HG03066 (cell line): ENCODE results near the gene CER1.
A peak's percentile ranks its signal among the peaks of the same experiment; 100 is the strongest.

Experiments
- ATAC-seq: cut with Tn5 transposase; IDR thresholded peaks from one replicate; pipeline ENCODE4 v1.9.1; 2021; ENCODE audit warnings: low read depth; ENCODE audit not compliant: unreplicated experiment

The CER1 gene, protein sequence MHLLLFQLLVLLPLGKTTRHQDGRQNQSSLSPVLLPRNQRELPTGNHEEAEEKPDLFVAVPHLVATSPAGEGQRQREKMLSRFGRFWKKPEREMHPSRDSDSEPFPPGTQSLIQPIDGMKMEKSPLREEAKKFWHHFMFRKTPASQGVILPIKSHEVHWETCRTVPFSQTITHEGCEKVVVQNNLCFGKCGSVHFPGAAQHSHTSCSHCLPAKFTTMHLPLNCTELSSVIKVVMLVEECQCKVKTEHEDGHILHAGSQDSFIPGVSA

GRCh38 chr9:14722391-14723035 is at the start of gene CER1:
Gene CER1 (minus strand): TSS chr9:14722733. CDS start chr9:14722672, 61 bp downstream.
- ATAC-seq, result no peak

GRCh38 chr9:14770592-14770991 is 48.1 kb upstream of the CER1 start:
- ATAC-seq, result no peak

GRCh38 chr9:14769230-14769571 is 46.7 kb upstream of the CER1 start:
- ATAC-seq, result no peak

- ATAC-seq, result no peak
Measured at GRCh38 chr9:14768405-14769229, 46.1 kb upstream of the CER1 start.

- no peak for ATAC-seq
Measured at GRCh38 chr9:14766299-14766698, 43.8 kb upstream of the CER1 start.

- ATAC-seq, result no peak
Measured at GRCh38 chr9:14761584-14761983, 39.1 kb upstream of the CER1 start.

GRCh38 chr9:14760060-14760459 is 37.5 kb upstream of the CER1 start:
- ATAC-seq, result no peak

DNA sequence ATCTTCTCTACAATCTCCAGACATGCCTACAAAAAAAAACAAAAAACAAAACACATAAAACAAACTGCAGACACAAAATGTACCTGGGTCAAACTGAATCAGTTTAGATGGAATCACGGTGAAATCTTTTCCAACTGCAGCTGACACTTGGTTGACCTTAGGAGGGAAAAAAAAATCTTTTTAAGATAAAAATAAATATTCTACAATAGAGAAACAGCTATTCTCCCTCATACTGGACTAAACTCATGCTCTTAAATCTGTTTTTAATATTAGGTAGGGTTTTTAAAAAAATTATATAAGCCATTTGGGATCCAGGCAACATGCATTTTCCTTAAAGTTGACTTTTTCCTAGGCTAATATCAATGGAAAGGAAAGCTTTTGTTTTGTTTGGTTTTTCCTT is 33.8 kb upstream of the CER1 start:
- ATAC-seq, result no peak

DNA sequence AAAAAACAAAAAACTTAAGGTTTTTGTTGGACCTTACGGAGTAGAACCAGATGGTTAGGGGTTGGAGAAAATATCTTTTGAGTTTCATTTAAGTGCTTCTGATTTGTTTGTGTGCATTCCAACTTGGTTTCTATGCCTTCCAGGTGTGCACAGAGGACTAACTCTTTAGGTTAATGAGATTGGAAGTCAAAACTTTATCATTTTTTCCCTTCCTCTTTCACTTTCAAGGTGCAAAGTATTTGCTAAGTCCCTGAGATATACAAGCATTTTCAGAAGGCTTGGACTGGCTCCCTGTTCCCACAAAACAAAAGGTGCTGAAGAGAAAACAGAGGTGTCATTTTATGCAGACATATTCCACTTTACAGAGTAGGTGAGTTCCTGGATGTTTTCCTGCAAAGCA is 30.3 kb upstream of the CER1 start:
- no peak for ATAC-seq

GRCh38 chr9:14752271-14752670 is 29.7 kb upstream of the CER1 start:
- no peak for ATAC-seq

- no peak for ATAC-seq
Measured at GRCh38 chr9:14750821-14751220, 28.3 kb upstream of the CER1 start.

DNA sequence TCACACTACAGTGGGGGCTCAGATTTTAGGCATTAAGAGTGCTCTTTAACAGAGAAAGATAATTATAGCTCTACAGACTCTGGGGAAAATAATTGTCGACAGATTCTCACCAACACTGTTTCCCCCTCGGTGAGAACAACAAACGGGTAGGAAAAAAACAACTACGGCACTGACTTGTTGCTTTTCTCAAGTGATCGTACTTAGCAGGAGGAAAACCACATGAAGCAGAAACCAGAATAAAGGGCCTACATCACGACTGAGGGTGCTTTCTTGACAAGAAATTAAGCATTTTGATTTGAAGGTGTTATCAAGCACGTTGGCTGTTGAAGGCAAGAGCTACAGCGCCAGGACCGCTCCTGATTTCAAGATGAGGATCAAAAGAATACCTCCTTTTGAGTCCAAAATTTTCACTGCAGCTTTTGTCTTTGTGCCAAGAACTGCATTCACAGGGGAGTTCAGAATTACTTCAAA is 27.2 kb upstream of the CER1 start:
- no peak for ATAC-seq

DNA sequence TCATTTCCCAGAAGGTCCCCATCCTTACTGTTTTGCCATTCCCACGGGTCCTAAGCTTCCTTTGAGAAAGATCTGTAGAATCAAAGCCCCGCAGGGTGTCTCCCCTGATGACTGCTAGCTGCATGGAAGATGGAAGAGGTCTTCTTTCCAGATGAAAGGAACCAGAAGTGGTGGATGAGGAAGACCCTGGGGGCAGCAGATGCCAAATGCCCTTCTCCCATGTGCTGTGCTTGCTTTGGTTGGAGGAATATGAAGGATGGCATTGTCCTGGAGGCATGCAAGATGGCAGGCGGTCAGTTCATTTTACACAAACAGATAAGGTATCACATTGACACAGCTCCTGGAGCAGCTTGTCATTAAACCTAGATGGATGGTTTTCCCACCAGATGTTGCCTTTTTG is 25.8 kb upstream of the CER1 start:
- no peak for ATAC-seq

DNA sequence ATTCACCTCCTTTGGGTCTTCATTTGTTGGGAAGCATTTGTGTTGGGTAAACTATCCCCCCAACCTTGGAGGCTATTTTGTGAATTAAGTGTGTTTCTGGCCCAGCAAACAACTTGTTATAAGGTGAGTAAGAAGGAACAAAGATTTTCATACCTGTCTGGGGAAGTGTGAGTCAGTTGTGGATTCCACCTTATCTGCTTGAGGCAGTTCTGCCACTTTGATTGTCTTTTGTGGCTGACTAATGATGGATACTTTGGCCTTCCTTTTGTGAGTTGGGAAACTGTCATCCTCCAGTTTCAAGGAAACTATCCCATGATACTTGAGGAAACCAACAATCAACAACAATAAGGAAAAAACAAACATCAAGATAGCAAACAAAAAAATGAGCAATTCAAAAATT is 24.6 kb upstream of the CER1 start:
- no peak for ATAC-seq

DNA sequence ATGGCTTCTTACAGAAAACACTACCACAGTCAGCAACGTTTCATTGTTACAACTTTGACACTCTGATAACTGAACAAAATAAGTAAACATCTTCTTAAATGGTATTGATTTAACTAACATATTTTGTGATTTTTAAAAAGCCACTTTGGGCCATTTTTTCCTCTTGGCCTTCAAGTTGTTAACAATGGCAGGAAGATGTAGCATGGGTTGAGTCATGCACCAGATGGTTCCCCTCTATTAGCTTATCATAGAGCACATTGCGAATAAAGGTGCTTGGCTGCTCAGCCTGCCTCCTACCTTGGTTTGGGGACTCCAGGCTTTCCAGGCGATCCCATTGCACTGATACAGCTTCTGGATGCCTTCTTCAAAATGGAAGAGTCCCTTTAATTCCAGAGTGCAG is 24.1 kb upstream of the CER1 start:
- ATAC-seq, result no peak

DNA sequence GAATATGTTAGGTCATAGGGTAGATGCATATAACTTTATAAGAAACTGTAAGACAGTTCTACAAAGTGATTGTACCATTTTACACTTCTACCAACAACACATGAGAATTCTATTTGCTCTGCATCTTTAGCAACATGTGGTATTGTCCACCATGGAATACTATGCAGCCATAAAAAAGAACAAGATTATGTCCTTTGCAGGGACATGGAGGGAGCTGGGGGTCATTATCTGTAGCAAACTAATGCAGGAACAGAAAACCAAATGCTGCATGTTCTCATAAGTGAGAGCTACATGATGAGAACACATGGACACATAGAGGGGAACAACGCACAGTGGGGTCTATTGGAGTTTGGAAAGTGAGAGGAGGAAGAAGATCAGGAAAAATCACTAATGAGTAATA is 22.2 kb upstream of the CER1 start:
- ATAC-seq, result no peak

DNA sequence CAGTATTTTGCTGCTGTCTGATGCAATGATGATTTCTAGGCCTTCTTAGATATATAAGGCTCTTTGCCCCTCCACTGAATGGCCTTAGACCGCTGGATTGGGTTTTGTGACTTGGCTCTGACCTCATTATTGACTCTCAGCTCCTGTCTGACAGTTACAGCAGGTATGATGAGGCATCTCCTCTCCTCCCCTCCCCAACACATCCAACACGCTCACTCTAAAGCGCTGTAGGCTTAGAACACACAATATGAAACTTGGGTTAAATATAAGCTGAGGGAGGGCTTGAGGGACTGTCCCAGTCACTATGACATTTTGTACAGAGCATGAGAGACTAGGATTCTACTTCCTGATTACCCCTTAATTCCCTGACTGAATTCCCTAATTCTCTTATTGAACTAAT is 18.8 kb upstream of the CER1 start:
- ATAC-seq, result peak; percentile 83

GRCh38 chr9:14733133-14733532 is 10.6 kb upstream of the CER1 start:
- ATAC-seq, result no peak

DNA sequence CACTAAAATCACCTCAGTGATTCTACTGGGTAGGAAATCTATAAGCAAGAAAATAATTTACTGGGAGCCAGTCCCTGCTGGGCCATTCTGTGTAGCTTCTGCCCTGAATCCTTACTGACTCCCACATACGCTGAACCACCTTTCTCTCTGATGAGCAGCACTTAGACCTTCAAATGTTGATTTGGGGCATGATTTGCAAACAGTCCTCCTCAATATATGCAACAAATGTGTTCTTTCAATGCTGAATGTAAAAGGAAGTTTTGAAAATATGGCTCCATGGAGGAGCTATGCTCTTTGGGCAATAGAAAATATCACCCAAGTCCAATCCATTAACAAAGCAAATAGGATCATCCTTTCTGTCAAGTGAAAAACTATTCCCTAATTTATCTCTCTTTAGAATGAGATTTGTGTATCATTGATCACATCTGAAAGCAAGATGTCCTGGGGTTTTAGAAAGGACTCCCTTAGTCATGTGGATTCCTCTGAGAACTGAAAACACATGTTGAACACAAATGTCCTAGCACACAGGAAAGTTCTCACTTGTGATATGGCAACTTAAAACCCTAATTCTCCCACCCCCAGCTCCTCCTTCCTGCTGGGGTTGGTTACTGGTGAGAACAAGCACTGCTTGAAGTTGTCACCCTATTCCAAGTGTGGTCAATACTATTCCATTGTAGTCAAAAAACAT is 8.9 kb upstream of the CER1 start:
- no peak for ATAC-seq

- ATAC-seq, result no peak
Measured at GRCh38 chr9:14730461-14730898, 7.9 kb upstream of the CER1 start.

GRCh38 chr9:14723301-14723700 is 768 bp upstream of the CER1 start:
- ATAC-seq, result no peak
